Measurements from ENCODE around the gene ELK3. TPM values are rescaled to one million over a fixed set of nuclear protein-coding genes. Genes with fewer than 3 reads are reported as not detected.
A peak's percentile ranks its signal among the peaks of the same experiment; 100 is the strongest.

ELK3 gene
- total RNA-seq, 2 donors from 2014 or later, result 15.1 to 16.3 TPM

DNA sequence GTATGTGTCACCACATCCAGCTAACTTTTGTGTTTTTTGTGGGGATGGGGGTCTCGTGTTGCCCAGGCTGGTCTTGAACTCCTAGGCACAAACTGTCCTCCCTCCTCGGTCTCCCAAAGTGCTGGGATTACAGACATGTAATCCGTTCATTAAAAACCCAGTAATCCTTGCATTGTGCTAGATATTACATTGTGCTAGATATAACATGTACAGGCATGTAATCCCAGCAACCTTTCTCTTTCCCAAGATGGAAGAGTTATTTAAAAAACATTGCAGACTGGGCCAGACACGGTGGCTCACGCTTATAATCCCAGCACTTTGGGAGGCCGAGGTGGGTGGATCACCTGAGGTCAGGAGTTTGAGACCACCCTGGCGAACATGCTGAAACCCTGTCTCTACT is 19.7 kb downstream of the ELK3 start:
- Histone ChIP-seq H3K9me3 (no peaks in the 10 kb centered on the region), H3K4me3 (no peak overlapping the region), H3K27me3 (no peaks in the 10 kb centered on the region), H3K36me3 (no peaks in the 10 kb centered on the region), H3K4me1 (peaks cover 0 to 28% of the 10 kb centered on the region in 2 donors), H3K27ac (peak overlapping the region in 1 of 2 donors; percentile 18)
- TF ChIP-seq, protein P1, sequence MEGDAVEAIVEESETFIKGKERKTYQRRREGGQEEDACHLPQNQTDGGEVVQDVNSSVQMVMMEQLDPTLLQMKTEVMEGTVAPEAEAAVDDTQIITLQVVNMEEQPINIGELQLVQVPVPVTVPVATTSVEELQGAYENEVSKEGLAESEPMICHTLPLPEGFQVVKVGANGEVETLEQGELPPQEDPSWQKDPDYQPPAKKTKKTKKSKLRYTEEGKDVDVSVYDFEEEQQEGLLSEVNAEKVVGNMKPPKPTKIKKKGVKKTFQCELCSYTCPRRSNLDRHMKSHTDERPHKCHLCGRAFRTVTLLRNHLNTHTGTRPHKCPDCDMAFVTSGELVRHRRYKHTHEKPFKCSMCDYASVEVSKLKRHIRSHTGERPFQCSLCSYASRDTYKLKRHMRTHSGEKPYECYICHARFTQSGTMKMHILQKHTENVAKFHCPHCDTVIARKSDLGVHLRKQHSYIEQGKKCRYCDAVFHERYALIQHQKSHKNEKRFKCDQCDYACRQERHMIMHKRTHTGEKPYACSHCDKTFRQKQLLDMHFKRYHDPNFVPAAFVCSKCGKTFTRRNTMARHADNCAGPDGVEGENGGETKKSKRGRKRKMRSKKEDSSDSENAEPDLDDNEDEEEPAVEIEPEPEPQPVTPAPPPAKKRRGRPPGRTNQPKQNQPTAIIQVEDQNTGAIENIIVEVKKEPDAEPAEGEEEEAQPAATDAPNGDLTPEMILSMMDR (IDR thresholded peaks at IDR 0.05), result no peak
- peak; percentile 30 for DNase-seq (ENCODE audit: low spot score)

DNA sequence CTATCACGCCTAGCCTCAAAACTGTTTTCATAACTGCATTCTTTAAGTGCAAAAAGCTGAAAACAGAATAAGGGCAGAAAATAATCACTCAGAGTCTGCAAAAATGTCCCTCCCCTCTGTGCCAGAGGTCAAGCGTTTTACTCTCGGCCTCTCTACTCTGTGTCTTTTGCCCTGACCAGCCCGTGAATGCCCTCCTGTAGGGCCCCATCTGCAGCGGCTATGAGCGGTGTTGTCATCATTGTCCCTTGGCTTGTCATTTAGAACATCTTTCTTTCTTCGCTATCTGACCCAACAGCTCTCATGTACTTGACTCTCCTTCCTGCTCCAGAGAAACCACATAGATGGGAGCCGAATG is 21.7 kb downstream of the ELK3 start:
- no peaks in the 10 kb centered on the region for H3K36me3 ChIP-seq
- DNase-seq (ENCODE audit: low spot score), result peak; percentile 30
- H3K4me3 ChIP-seq, result no peak overlapping the region
- no peaks in the 10 kb centered on the region for H3K27me3 ChIP-seq
- H3K9me3 ChIP-seq, result no peaks in the 10 kb centered on the region
- no peak overlapping the region for H3K27ac ChIP-seq
- H3K4me1 ChIP-seq, result peaks cover 0 to 39% of the 10 kb centered on the region in 2 donors
- TF ChIP-seq, protein P1 (IDR thresholded peaks at IDR 0.05), result no peak

DNA sequence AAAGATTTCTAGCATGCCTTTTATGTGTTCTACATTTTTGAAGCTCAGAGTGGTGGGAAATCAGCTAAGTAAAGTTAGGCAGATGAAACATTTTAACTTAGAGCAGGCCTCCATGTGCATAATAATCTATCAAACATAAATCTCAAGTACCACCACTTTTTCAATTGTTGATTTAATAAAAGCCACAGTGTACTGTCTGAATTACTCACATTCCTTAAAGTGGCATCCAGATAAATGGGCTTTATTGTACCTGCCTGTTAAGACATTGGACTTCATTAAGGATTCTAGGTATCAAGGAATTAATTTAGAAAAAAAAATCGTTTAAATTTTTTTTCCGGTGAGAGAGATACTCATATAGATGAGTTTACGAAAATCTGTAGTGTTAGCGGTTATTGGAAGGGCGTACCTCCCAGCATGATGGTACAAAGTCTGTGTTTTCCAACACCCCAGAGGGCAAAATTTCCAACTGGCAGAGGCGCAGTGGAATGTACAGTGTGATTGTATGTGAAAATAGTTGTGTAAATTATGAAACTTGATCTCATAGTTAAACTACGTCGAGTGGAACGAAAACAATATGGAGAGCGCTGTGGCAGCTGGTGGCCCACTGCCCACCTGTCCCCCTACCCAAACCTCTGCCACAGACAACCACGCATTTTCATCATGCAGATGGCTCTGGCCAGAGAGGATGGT is 25.0 kb downstream of the ELK3 start:
- TF ChIP-seq, protein P1 (IDR thresholded peaks at IDR 0.05), result no peak
- no peaks in the 10 kb centered on the region for H3K36me3 ChIP-seq
- peak overlapping the region in 1 of 2 donors; percentile 16 for H3K27ac ChIP-seq
- H3K27me3 ChIP-seq, result no peaks in the 10 kb centered on the region
- DNase-seq (ENCODE audit: low spot score), result peak; percentile 44
- H3K4me3 ChIP-seq, result no peak overlapping the region
- peaks cover 0 to 46% of the 10 kb centered on the region in 2 donors for H3K4me1 ChIP-seq
- H3K9me3 ChIP-seq, result no peaks in the 10 kb centered on the region

DNA sequence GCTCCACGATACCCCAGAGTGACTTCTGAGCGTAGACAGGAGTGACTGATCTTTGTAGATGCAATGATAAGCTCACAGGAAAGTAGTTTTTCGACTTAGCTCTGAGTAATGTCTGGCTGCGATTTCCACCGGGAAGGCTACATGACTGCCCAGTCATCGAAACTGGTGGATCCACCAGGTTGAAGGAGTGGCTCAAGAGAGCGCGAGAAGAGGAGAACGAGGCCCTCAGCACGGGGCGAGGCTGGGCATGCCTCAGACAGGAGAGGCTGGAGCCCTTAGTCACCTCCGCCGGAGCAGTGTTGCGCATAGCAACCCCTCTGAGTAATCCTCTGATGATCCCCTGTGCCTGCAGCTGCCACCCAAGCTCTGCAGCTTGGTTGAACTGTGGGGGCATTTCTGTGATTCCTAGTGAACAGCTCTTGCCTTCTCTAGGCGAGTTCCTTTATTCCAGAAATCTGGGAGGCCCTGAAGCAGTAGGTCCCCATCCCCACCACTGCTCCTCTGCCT is 25.6 kb downstream of the ELK3 start:
- TF ChIP-seq, protein P1 (IDR thresholded peaks at IDR 0.05), result no peak
- no peaks in the 10 kb centered on the region for H3K27me3 ChIP-seq
- peak; percentile 56 for DNase-seq (ENCODE audit: low spot score)

DNA sequence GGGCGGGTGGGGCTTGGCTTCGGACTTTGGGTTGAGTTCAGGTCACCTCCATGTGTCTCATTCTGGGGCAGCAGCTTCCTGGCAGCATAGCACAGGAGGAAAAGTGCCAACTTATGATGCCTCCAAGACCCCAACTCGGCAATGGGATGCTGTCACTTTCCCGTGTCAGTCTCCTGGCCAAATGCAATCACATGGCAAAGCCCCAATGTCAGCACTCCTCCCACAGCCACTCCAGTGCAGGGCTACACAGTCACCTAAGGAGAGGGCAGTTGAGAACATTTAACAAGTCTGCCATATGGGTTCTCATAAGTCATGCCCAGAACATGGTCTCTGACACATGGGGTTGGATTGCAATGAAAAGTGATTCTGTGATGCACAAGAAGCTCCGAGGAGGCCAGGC is 26.7 kb downstream of the ELK3 start:
- Histone ChIP-seq H3K27ac (peak overlapping the region; percentile 47 to 73), H3K4me1 (peaks cover 0 to 53% of the 10 kb centered on the region in 2 donors), H3K36me3 (no peaks in the 10 kb centered on the region), H3K4me3 (no peak overlapping the region), H3K9me3 (no peaks in the 10 kb centered on the region), H3K27me3 (no peaks in the 10 kb centered on the region)
- TF ChIP-seq, protein P1 (IDR thresholded peaks at IDR 0.05), result no peak
- peak; percentile 68 for DNase-seq (ENCODE audit: low spot score)

More for the DNA sequence above, 25.6 kb downstream of the ELK3 start:
- Histone ChIP-seq H3K9me3 (no peaks in the 10 kb centered on the region), H3K36me3 (no peaks in the 10 kb centered on the region), H3K4me3 (no peak overlapping the region), H3K27ac (peak overlapping the region in 1 of 2 donors; percentile 16), H3K4me1 (peaks cover 0 to 52% of the 10 kb centered on the region in 2 donors)

All from right atrium auricular region (tissue), 2 donors.